NCI-H69 (cell line): Measurements from ENCODE around the gene ACRV1.

Source experiments
- DNase-seq: peaks from one replicate; lab custom pipeline; 2025; lab: John Stamatoyannopoulos, UW

The ACRV1 gene

GRCh38 chr11:125649465-125650166 is 31.0 kb downstream of the ACRV1 start:
- DNase-seq: no peak

- no peak for DNase-seq
Measured at GRCh38 chr11:125645871-125646270, 34.8 kb downstream of the ACRV1 start.

GRCh38 chr11:125638315-125638714 is 42.3 kb downstream of the ACRV1 start:
- no peak for DNase-seq

- DNase-seq: no peak
Measured at GRCh38 chr11:125637840-125638239, 42.8 kb downstream of the ACRV1 start.

GRCh38 chr11:125627236-125627910 is 53.3 kb downstream of the ACRV1 start:
- no peak for DNase-seq

- DNase-seq: peak; percentile 97
Measured at GRCh38 chr11:125626288-125626950, 54.2 kb downstream of the ACRV1 start.

GRCh38 chr11:125625630-125626287 is 54.9 kb downstream of the ACRV1 start:
- peak; percentile 98 for DNase-seq

DNA sequence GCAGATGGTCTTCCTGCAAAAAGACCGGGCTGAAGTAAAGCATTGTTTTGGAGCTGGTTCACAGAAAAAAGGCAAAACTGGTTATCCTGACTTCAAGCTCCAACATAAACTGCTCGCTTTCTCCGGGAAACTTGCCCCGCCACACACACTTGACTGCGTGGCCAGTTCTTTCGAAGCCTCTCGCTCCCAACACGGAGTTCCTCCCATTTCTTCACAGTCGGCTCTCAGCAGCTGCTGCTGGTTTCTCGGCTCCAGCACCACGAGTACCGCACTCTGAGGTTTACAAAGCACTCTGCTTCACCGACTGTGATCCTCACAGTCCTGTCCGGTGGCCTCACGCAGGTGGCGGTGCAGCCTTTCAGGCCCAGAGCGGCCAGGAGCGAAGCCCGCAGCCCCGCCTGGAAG is 55.4 kb downstream of the ACRV1 start:
- no peak for DNase-seq

- DNase-seq: no peak
Measured at GRCh38 chr11:125624756-125625213, 55.9 kb downstream of the ACRV1 start, which contains the start of gene CHEK1. Gene CHEK1 (plus strand): TSS chr11:125625163. CDS start chr11:125626769, 1,606 bp downstream.

DNA sequence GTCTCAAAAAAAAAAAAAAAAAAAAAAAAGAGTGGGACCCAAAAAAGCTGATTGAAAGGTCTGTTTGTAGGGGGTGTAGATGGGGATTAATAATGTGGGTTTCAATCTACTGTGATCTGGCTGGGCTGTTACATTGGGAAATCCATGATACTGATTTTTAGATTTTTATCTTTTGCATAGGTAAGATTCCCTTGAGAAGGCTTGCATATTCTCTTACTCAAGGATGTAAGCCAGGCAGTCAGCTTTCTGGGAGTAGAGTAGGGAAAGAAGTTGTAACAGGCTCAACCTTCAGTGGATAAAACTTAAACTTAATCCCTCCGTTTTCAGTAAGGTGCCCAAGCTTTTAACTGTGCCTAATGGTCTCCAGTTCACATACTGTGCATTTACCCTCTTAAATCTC is 57.6 kb downstream of the ACRV1 start:
- DNase-seq: no peak

DNA sequence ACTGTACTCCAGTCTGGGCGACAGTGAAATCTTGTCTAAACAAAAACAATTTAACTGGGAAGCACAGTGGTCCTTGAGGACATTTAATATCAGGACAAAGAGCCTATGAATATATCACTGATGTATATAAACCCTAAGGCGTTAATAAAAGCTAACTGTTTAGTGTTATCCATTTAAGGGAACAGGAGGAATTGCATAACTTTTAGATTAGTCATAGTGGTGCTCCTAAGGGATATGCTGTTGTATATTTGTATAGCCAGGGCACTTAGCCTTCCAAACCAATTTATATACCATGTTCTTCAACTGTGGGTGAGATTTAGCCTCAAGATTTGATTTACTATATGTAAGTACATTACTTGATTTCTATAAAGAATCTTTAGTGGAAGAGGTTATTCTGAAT is 58.7 kb downstream of the ACRV1 start:
- peak; percentile 4 for DNase-seq
